OCI-LY3 (cell line): ENCODE data around the gene EML1.

Experiments
- EZH2phosphoT487 ChIP-seq: fragments of 200-600 bp; shearing (Covaris generic); IDR thresholded peaks from 2 replicates; pipeline ENCODE4 v1.6.1; 2018; ENCODE audit warnings: antibody characterized with exemption, mixed run types, low read depth
- TF ChIP-seq, protein P1 (sequence below): fragments of 200-600, 300-600 bp; sonication (generic); IDR thresholded peaks from 2 replicates; pipeline ENCODE4 v1.5.1; 2014; ENCODE audit warnings: antibody characterized with exemption, low read length, low read depth

DNA sequence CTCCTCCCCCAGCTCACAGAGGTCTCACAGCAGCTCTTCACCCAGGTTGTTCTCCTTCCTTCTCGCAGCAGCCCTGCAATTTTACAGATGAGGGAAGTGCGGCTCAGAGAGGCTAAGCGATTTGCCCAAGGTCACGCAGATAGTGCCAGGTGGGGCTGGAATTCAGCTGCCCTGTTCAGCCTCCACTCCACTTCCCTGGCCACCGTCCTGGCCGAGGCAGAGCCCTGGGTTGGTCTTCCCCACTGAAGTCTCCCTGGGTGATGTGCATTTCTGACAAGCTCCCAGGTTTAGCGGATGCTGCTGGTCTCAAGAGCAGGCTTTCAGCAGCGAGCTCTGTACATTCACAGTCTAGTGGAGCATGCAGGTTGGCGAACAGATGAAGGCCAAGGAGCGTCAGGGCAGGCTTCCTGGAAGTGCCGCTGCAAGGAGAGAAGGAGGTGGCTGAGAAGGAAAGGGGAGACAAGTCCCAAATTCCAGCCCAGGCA is 28.9 kb upstream of the EML1 start:
- TF ChIP-seq, protein P1, sequence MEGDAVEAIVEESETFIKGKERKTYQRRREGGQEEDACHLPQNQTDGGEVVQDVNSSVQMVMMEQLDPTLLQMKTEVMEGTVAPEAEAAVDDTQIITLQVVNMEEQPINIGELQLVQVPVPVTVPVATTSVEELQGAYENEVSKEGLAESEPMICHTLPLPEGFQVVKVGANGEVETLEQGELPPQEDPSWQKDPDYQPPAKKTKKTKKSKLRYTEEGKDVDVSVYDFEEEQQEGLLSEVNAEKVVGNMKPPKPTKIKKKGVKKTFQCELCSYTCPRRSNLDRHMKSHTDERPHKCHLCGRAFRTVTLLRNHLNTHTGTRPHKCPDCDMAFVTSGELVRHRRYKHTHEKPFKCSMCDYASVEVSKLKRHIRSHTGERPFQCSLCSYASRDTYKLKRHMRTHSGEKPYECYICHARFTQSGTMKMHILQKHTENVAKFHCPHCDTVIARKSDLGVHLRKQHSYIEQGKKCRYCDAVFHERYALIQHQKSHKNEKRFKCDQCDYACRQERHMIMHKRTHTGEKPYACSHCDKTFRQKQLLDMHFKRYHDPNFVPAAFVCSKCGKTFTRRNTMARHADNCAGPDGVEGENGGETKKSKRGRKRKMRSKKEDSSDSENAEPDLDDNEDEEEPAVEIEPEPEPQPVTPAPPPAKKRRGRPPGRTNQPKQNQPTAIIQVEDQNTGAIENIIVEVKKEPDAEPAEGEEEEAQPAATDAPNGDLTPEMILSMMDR: no peak
- no peak for TF ChIP-seq EZH2phosphoT487
